Measurements from ENCODE around the gene SYT9. TPM values are rescaled to one million over a fixed set of nuclear protein-coding genes. Genes with fewer than 3 reads are reported as not detected.

SYT9 gene
- total RNA-seq, 1 donor from 2014 or later: not detected

- intact Hi-C loops (cut with micrococcal nuclease): no loop called here
Observed at GRCh38 chr11:7498193-7498592, 246.5 kb downstream of the SYT9 start.

- intact Hi-C loops (cut with micrococcal nuclease): no loop called here
Observed at GRCh38 chr11:7499081-7499480, 247.4 kb downstream of the SYT9 start.

- intact Hi-C loops (cut with micrococcal nuclease): no loop called here
Observed at GRCh38 chr11:7500251-7500650, 248.5 kb downstream of the SYT9 start.

- intact Hi-C loops (cut with micrococcal nuclease): no loop called here
Observed at GRCh38 chr11:7501251-7501650, 249.5 kb downstream of the SYT9 start.

GRCh38 chr11:7501894-7502293, 250.2 kb downstream of the SYT9 start:
- intact Hi-C loops (cut with micrococcal nuclease): no loop called here

GRCh38 chr11:7506243-7506642, 254.5 kb downstream of the SYT9 start:
- intact Hi-C loops (cut with micrococcal nuclease): no loop called here

GRCh38 chr11:7508087-7508486, 256.4 kb downstream of the SYT9 start:
- intact Hi-C loops (cut with micrococcal nuclease): no loop called here

- intact Hi-C loops (cut with micrococcal nuclease): loop anchor here (5.0 to 10.0 kb wide), 3 partner anchors 67 to 1175 kb away; partner anchors contain the start of genes OR2D3, RPL27A, TRIM66 and ZNF215
Observed at GRCh38 chr11:7509966-7510365, 258.3 kb downstream of the SYT9 start.

GRCh38 chr11:7511401-7511800, 259.7 kb downstream of the SYT9 start:
- intact Hi-C loops (cut with micrococcal nuclease): loop anchor here (5.0 to 10.0 kb wide), 3 partner anchors 66 to 1173 kb away; partner anchors contain the start of genes OR2D3, RPL27A, TRIM66 and ZNF215

- intact Hi-C loops (cut with micrococcal nuclease): loop anchor here (1.0 to 10.0 kb wide), 9 partner anchors 14 to 1172 kb away; partner anchors contain the start of genes EIF3F, OR2D3, RPL27A and TRIM66
Observed at GRCh38 chr11:7512525-7513233, 261.0 kb downstream of the SYT9 start.

GRCh38 chr11:7513234-7514098, 261.8 kb downstream of the SYT9 start, which contains the start of gene PPFIBP2:
TSS of gene PPFIBP2 (plus strand) at chr11:7513999. CDS start at chr11:7549476, 35,477 bp downstream.
- intact Hi-C loops (cut with micrococcal nuclease): loop anchor here (1.0 to 10.0 kb wide), 9 partner anchors 13 to 1171 kb away; partner anchors contain the start of genes EIF3F, OR2D3, RPL27A and TRIM66

- intact Hi-C loops (cut with micrococcal nuclease): loop anchor here (5.0 to 10.0 kb wide), 3 partner anchors 63 to 1171 kb away; partner anchors contain the start of genes OR2D3, RPL27A, TRIM66 and ZNF215
Observed at GRCh38 chr11:7514099-7514591, 262.4 kb downstream of the SYT9 start.

GRCh38 chr11:7515447-7515886, 263.8 kb downstream of the SYT9 start:
- intact Hi-C loops (cut with micrococcal nuclease): loop anchor here (10.0 kb wide), 2 partner anchors 591 to 1169 kb away; partner anchors contain the start of genes OR2D3, RPL27A, TRIM66 and ZNF215

GRCh38 chr11:7516475-7516874, 264.8 kb downstream of the SYT9 start:
- intact Hi-C loops (cut with micrococcal nuclease): loop anchor here (10.0 kb wide), 2 partner anchors 592 to 1168 kb away; partner anchors contain the start of genes OR2D3, RPL27A, TRIM66 and ZNF215

GRCh38 chr11:7517743-7518142, 266.0 kb downstream of the SYT9 start:
- intact Hi-C loops (cut with micrococcal nuclease): loop anchor here (10.0 kb wide), 2 partner anchors 593 to 1167 kb away; partner anchors contain the start of genes OR2D3, RPL27A, TRIM66 and ZNF215

Other genes starting within 250 kb of the SYT9 start
- gene ZNF214, start 231.6 kb upstream of the SYT9 start, total RNA-seq: not detected in 2 replicates
- 0.11 and 0.39 TPM in 2 replicates for gene NLRP14, start 231.4 kb upstream of the SYT9 start, total RNA-seq
- 0.09 TPM in 1 of 2 replicates, not detected in the other for gene RBMXL2, start 162.9 kb upstream of the SYT9 start, total RNA-seq
- not detected in 2 replicates for gene OLFML1, start 233.6 kb downstream of the SYT9 start, total RNA-seq